Ishikawa (cell line): ENCODE data around the gene BIRC2.

Experiments used
- CEBPB ChIP-seq: IDR thresholded peaks from 2 replicates; pipeline ENCODE4 v1.6.1; 2012
- CREB1 ChIP-seq: IDR thresholded peaks from 2 replicates; pipeline ENCODE4 v1.6.1; 2012; ENCODE audit warnings: low read depth
- EP300 ChIP-seq: IDR thresholded peaks from 2 replicates; pipeline ENCODE4 v1.6.1; 2012; ENCODE audit warnings: borderline replicate concordance
- MAX ChIP-seq: IDR thresholded peaks from 2 replicates; pipeline ENCODE4 v1.6.1; 2012
- NFIC ChIP-seq: IDR thresholded peaks from 2 replicates; pipeline ENCODE4 v1.6.1; 2012
- RAD21 ChIP-seq: IDR thresholded peaks from 2 replicates; pipeline ENCODE4 v1.6.1; 2012; ENCODE audit warnings: low read depth
- REST ChIP-seq: IDR thresholded peaks from 2 replicates; pipeline ENCODE4 v1.6.1; 2012; ENCODE audit warnings: low read depth, mild to moderate bottlenecking
- TAF1 ChIP-seq: IDR thresholded peaks from 2 replicates; pipeline ENCODE4 v1.6.1; 2012; ENCODE audit warnings: low read depth, mild to moderate bottlenecking
- TEAD4 ChIP-seq: IDR thresholded peaks from 2 replicates; pipeline ENCODE4 v1.6.1; 2012
- YY1 ChIP-seq: IDR thresholded peaks from 2 replicates; pipeline ENCODE4 v1.6.1; 2012; ENCODE audit warnings: low read depth

GRCh38 chr11:102306048-102306597 lies 40.9 kb upstream of the BIRC2 start:
- TF ChIP-seq NFIC (no peak), TEAD4 (no peak), YY1 (no peak), REST (no peak), EP300 (no peak), MAX (no peak), CREB1 (no peak), RAD21 (no peak), TAF1 (no peak), CEBPB (no peak)
